Prostate gland (tissue), 2 donors: ENCODE results near the gene RPTOR.

ENCODE experiments used
- CTCF ChIP-seq, 4 experiments: fragments of 200-600 bp in 2 of 4; fragments of 450-650 bp in 2 of 4; sonication (generic) in 2 of 4; IDR thresholded peaks; 1 replicate in 3 of 4; 2 replicates in 1 of 4; pipeline ENCODE4 v1.5.1; 2016 to 2019; ENCODE audit warnings: antibody characterized with exemption in 4 of 4, mild to moderate bottlenecking in 2 of 4, moderate library complexity in 2 of 4
- POLR2A ChIP-seq: fragments of 450-650 bp; IDR thresholded peaks from one replicate; pipeline ENCODE4 v1.6.1; 2016; ENCODE audit warnings: antibody characterized with exemption, mild to moderate bottlenecking
- POLR2AphosphoS5 ChIP-seq: sonication (generic); formaldehyde crosslinking; IDR thresholded peaks from one replicate; pipeline ENCODE4 v1.6.1; 2017; ENCODE audit warnings: antibody characterized with exemption

GRCh38 chr17:80855948-80856862 lies 311.6 kb downstream of the RPTOR start:
- no peak for TF ChIP-seq CTCF (IDR thresholded peaks at IDR 0.05)
- TF ChIP-seq POLR2AphosphoS5: peak; percentile 49
- no peak for TF ChIP-seq POLR2A
